ENCODE results near the gene BCAR1.
"Not testable (repeated sequence)": the region's sequence is repeated elsewhere in the genome, so short reads cannot be mapped to it uniquely, and the experiment has no call there.

Gene BCAR1

GRCh38 chr16:75248142-75248535, 3.3 kb downstream of the BCAR1 start:
- Histone ChIP-seq H3K9ac (ENCODE audit: low read length in 5 of 5) (peak overlapping the region in 3 of 5 donors; percentile 36 to 59 (median 57)), H3K27ac (ENCODE audit: low read depth, low read length) (peak overlapping the region; percentile 94), H3K4me1 (ENCODE audit: control insufficient read depth in 5 of 5, insufficient read depth in 5 of 5, low read length in 5 of 5) (peaks cover 29 to 95% (median 90%) of the 10 kb centered on the region in 5 donors), H3K4me3 (ENCODE audit: low read depth in 1 of 5, low read length in 5 of 5) (peak overlapping the region in 2 of 5 donors; percentile 10 to 36), H3K9me3 (ENCODE audit: control insufficient read depth in 5 of 5, low read length in 5 of 5) (no peaks in the 10 kb centered on the region), H3K27me3 (ENCODE audit: control insufficient read depth in 5 of 5, insufficient read depth in 4 of 5, low read length in 5 of 5) (no peaks in the 10 kb centered on the region), H3K36me3 (ENCODE audit: control insufficient read depth in 5 of 5, insufficient read depth in 5 of 5, low read length in 5 of 5) (peaks cover 0 to 5% (median 0%) of the 10 kb centered on the region in 5 donors)

- Histone ChIP-seq H3K4me3 (ENCODE audit: low read depth in 1 of 5, low read length in 5 of 5) (peak overlapping the region in 3 of 5 donors; percentile 10 to 29 (median 11)), H3K9ac (ENCODE audit: low read length in 5 of 5) (peak overlapping the region in 3 of 5 donors; percentile 26 to 57 (median 36)), H3K27me3 (ENCODE audit: control insufficient read depth in 5 of 5, insufficient read depth in 4 of 5, low read length in 5 of 5) (no peaks in the 10 kb centered on the region), H3K4me1 (ENCODE audit: control insufficient read depth in 5 of 5, insufficient read depth in 5 of 5, low read length in 5 of 5) (peaks cover 26 to 88% (median 82%) of the 10 kb centered on the region in 5 donors), H3K9me3 (ENCODE audit: control insufficient read depth in 5 of 5, low read length in 5 of 5) (no peaks in the 10 kb centered on the region), H3K36me3 (ENCODE audit: control insufficient read depth in 5 of 5, insufficient read depth in 5 of 5, low read length in 5 of 5) (peaks cover 0 to 13% (median 7%) of the 10 kb centered on the region in 5 donors), H3K27ac (ENCODE audit: low read depth, low read length) (peak overlapping the region; percentile 94)
Measured at GRCh38 chr16:75247249-75247648, 4.2 kb downstream of the BCAR1 start.

- Histone ChIP-seq H3K36me3 (ENCODE audit: control insufficient read depth in 5 of 5, insufficient read depth in 5 of 5, low read length in 5 of 5) (peaks cover 0 to 19% (median 13%) of the 10 kb centered on the region in 5 donors), H3K27ac (ENCODE audit: low read depth, low read length) (peak overlapping the region; percentile 94), H3K4me1 (ENCODE audit: control insufficient read depth in 5 of 5, insufficient read depth in 5 of 5, low read length in 5 of 5) (peaks cover 23 to 83% (median 76%) of the 10 kb centered on the region in 5 donors), H3K9me3 (ENCODE audit: control insufficient read depth in 5 of 5, low read length in 5 of 5) (no peaks in the 10 kb centered on the region), H3K27me3 (ENCODE audit: control insufficient read depth in 5 of 5, insufficient read depth in 4 of 5, low read length in 5 of 5) (no peaks in the 10 kb centered on the region), H3K4me3 (ENCODE audit: low read depth in 1 of 5, low read length in 5 of 5) (peak overlapping the region in 1 of 5 donors; percentile 11), H3K9ac (ENCODE audit: low read length in 5 of 5) (peak overlapping the region in 3 of 5 donors; percentile 36 to 74 (median 56))
Measured at GRCh38 chr16:75246504-75247205, 4.8 kb downstream of the BCAR1 start.

- Histone ChIP-seq H3K27me3 (ENCODE audit: control insufficient read depth in 5 of 5, insufficient read depth in 4 of 5, low read length in 5 of 5) (no peaks in the 10 kb centered on the region), H3K9me3 (ENCODE audit: control insufficient read depth in 5 of 5, low read length in 5 of 5) (no peaks in the 10 kb centered on the region), H3K4me3 (ENCODE audit: low read depth in 1 of 5, low read length in 5 of 5) (peak overlapping the region in 1 of 5 donors; percentile 27), H3K4me1 (ENCODE audit: control insufficient read depth in 5 of 5, insufficient read depth in 5 of 5, low read length in 5 of 5) (peaks cover 23 to 82% (median 80%) of the 10 kb centered on the region in 5 donors), H3K9ac (ENCODE audit: low read length in 5 of 5) (peak overlapping the region; percentile 56 to 74 (median 64)), H3K36me3 (ENCODE audit: control insufficient read depth in 5 of 5, insufficient read depth in 5 of 5, low read length in 5 of 5) (peaks cover 0 to 30% (median 24%) of the 10 kb centered on the region in 5 donors), H3K27ac (ENCODE audit: low read depth, low read length) (peak overlapping the region; percentile 94)
Measured at GRCh38 chr16:75244844-75245758, 6.3 kb downstream of the BCAR1 start.

GRCh38 chr16:75244225-75244809, 7.1 kb downstream of the BCAR1 start:
- Histone ChIP-seq H3K4me3 (ENCODE audit: low read depth in 1 of 5, low read length in 5 of 5) (peak overlapping the region in 1 of 5 donors; percentile 6), H3K36me3 (ENCODE audit: control insufficient read depth in 5 of 5, insufficient read depth in 5 of 5, low read length in 5 of 5) (peaks cover 0 to 34% (median 26%) of the 10 kb centered on the region in 5 donors), H3K27ac (ENCODE audit: low read depth, low read length) (peak overlapping the region; percentile 94), H3K4me1 (ENCODE audit: control insufficient read depth in 5 of 5, insufficient read depth in 5 of 5, low read length in 5 of 5) (peaks cover 23 to 82% (median 80%) of the 10 kb centered on the region in 5 donors), H3K9me3 (ENCODE audit: control insufficient read depth in 5 of 5, low read length in 5 of 5) (no peaks in the 10 kb centered on the region), H3K27me3 (ENCODE audit: control insufficient read depth in 5 of 5, insufficient read depth in 4 of 5, low read length in 5 of 5) (no peaks in the 10 kb centered on the region), H3K9ac (ENCODE audit: low read length in 5 of 5) (peak overlapping the region in 3 of 5 donors; percentile 56 to 74 (median 64))

- Histone ChIP-seq H3K4me1 (ENCODE audit: control insufficient read depth in 5 of 5, insufficient read depth in 5 of 5, low read length in 5 of 5) (peaks cover 26 to 82% (median 80%) of the 10 kb centered on the region in 5 donors), H3K27ac (ENCODE audit: low read depth, low read length) (peak overlapping the region; percentile 94), H3K27me3 (ENCODE audit: control insufficient read depth in 5 of 5, insufficient read depth in 4 of 5, low read length in 5 of 5) (no peaks in the 10 kb centered on the region), H3K36me3 (ENCODE audit: control insufficient read depth in 5 of 5, insufficient read depth in 5 of 5, low read length in 5 of 5) (peaks cover 0 to 34% (median 26%) of the 10 kb centered on the region in 5 donors), H3K4me3 (ENCODE audit: low read depth in 1 of 5, low read length in 5 of 5) (no peak overlapping the region), H3K9ac (ENCODE audit: low read length in 5 of 5) (peak overlapping the region in 3 of 5 donors; percentile 56 to 74 (median 64)), H3K9me3 (ENCODE audit: control insufficient read depth in 5 of 5, low read length in 5 of 5) (no peaks in the 10 kb centered on the region)
Measured at GRCh38 chr16:75243667-75244224, 7.7 kb downstream of the BCAR1 start.

GRCh38 chr16:75242436-75243078, 8.9 kb downstream of the BCAR1 start:
- not testable (repeated sequence) for H3K9ac ChIP-seq (ENCODE audit: low read length in 5 of 5); H3K9me3 ChIP-seq (ENCODE audit: control insufficient read depth in 5 of 5, low read length in 5 of 5); H3K4me3 ChIP-seq (ENCODE audit: low read depth in 1 of 5, low read length in 5 of 5); H3K27ac ChIP-seq (ENCODE audit: low read depth, low read length); H3K27me3 ChIP-seq (ENCODE audit: control insufficient read depth in 5 of 5, insufficient read depth in 4 of 5, low read length in 5 of 5)
- H3K36me3 ChIP-seq (ENCODE audit: control insufficient read depth in 5 of 5, insufficient read depth in 5 of 5, low read length in 5 of 5) = peaks cover 0 to 39% (median 28%) of the 10 kb centered on the region in 5 donors
- H3K4me1 ChIP-seq (ENCODE audit: control insufficient read depth in 5 of 5, insufficient read depth in 5 of 5, low read length in 5 of 5) = peaks cover 26 to 82% (median 80%) of the 10 kb centered on the region in 5 donors

GRCh38 chr16:75241955-75242354, 9.5 kb downstream of the BCAR1 start:
- peaks cover 0 to 44% (median 28%) of the 10 kb centered on the region in 5 donors for H3K36me3 ChIP-seq (ENCODE audit: control insufficient read depth in 5 of 5, insufficient read depth in 5 of 5, low read length in 5 of 5)
- no peak overlapping the region for H3K27ac ChIP-seq (ENCODE audit: low read depth, low read length)
- H3K9ac ChIP-seq (ENCODE audit: low read length in 5 of 5) = no peak overlapping the region
- no peak overlapping the region for H3K4me3 ChIP-seq (ENCODE audit: low read depth in 1 of 5, low read length in 5 of 5)
- no peaks in the 10 kb centered on the region for H3K27me3 ChIP-seq (ENCODE audit: control insufficient read depth in 5 of 5, insufficient read depth in 4 of 5, low read length in 5 of 5)
- H3K4me1 ChIP-seq (ENCODE audit: control insufficient read depth in 5 of 5, insufficient read depth in 5 of 5, low read length in 5 of 5) = peaks cover 23 to 79% (median 74%) of the 10 kb centered on the region in 5 donors
- no peaks in the 10 kb centered on the region for H3K9me3 ChIP-seq (ENCODE audit: control insufficient read depth in 5 of 5, low read length in 5 of 5)

GRCh38 chr16:75241412-75241811, 10.0 kb downstream of the BCAR1 start:
- no peak overlapping the region for H3K9ac ChIP-seq (ENCODE audit: low read length in 5 of 5)
- no peaks in the 10 kb centered on the region for H3K9me3 ChIP-seq (ENCODE audit: control insufficient read depth in 5 of 5, low read length in 5 of 5)
- no peak overlapping the region for H3K27ac ChIP-seq (ENCODE audit: low read depth, low read length)
- no peaks in the 10 kb centered on the region for H3K27me3 ChIP-seq (ENCODE audit: control insufficient read depth in 5 of 5, insufficient read depth in 4 of 5, low read length in 5 of 5)
- peaks cover 0 to 49% (median 33%) of the 10 kb centered on the region in 5 donors for H3K36me3 ChIP-seq (ENCODE audit: control insufficient read depth in 5 of 5, insufficient read depth in 5 of 5, low read length in 5 of 5)
- H3K4me1 ChIP-seq (ENCODE audit: control insufficient read depth in 5 of 5, insufficient read depth in 5 of 5, low read length in 5 of 5) = peaks cover 19 to 74% (median 68%) of the 10 kb centered on the region in 5 donors
- H3K4me3 ChIP-seq (ENCODE audit: low read depth in 1 of 5, low read length in 5 of 5) = no peak overlapping the region
